NT2/D1 (cell line): Measurements from ENCODE around the gene CYP2A13.
"Not testable (repeated sequence)": the region's sequence is repeated elsewhere in the genome, so short reads cannot be mapped to it uniquely, and the experiment has no call there.

Source experiments
- DNase-seq: peaks from one replicate; pipeline ENCODE4 v3.0.0-alpha.2; 2011; ENCODE audit warnings: low read depth, low spot score
- H3K27me3 ChIP-seq: 2 replicates; pipeline ENCODE4 v1.6.0; 2011; ENCODE audit warnings: mild to moderate bottlenecking; ENCODE audit not compliant: insufficient read length, insufficient read depth
- H3K36me3 ChIP-seq: 2 replicates; pipeline ENCODE4 v1.6.1; 2011; ENCODE audit warnings: mild to moderate bottlenecking, low read length, mixed read lengths; ENCODE audit not compliant: insufficient read depth, insufficient read length
- H3K4me1 ChIP-seq: 2 replicates; pipeline ENCODE4 v1.5.1; 2011; ENCODE audit not compliant: insufficient read depth, insufficient read length
- H3K4me3 ChIP-seq: 2 replicates; pipeline ENCODE4 v1.5.1; 2011; ENCODE audit warnings: low read depth; ENCODE audit not compliant: insufficient read length
- H3K9ac ChIP-seq: 2 replicates; pipeline ENCODE4 v1.6.0; 2011; ENCODE audit warnings: low read depth; ENCODE audit not compliant: insufficient read length
- H3K9me3 ChIP-seq: 2 replicates; pipeline ENCODE4 v1.5.1; 2011; ENCODE audit warnings: mild to moderate bottlenecking, low read length; ENCODE audit not compliant: insufficient read depth
- SUZ12 ChIP-seq: IDR thresholded peaks from 2 replicates; pipeline ENCODE4 v1.6.1; 2011; ENCODE audit not compliant: insufficient read length, insufficient read depth; ENCODE audit errors: extremely low read depth
- YY1 ChIP-seq: IDR thresholded peaks from 2 replicates; pipeline ENCODE4 v1.6.1; 2011; ENCODE audit not compliant: insufficient read length, insufficient read depth
- ZNF274 ChIP-seq: IDR thresholded peaks from 2 replicates; pipeline ENCODE4 v1.6.1; 2011; ENCODE audit warnings: mild to moderate bottlenecking, low read depth, low read length

CYP2A13 gene

DNA sequence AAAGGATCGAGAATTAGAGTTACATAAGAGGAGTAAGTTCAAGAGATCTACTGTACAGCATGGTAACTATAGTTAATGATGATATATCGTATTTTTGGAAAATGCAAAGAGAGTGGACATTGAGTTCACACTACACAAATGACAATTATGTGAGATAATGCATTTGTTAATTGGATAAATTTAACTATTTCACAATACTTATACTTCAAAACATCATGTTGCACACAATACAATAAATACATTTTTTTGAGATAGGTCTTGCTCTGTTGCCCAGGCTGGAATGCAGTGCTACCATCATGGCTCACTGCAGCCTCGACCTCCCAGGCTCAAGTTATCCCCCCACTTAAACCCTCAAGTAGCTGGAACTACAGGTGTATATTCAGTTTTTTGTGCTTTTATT lies 17.9 kb downstream of the CYP2A13 start:
- H3K9ac ChIP-seq: no peak overlapping the region
- H3K27me3 ChIP-seq: no peaks in the 10 kb centered on the region
- no peak for DNase-seq
- H3K36me3 ChIP-seq: no peaks in the 10 kb centered on the region
- no peak overlapping the region for H3K4me3 ChIP-seq
- TF ChIP-seq YY1 (no peak), ZNF274 (no peak), SUZ12 (no peak)
- no peaks in the 10 kb centered on the region for H3K4me1 ChIP-seq
- H3K9me3 ChIP-seq: no peaks in the 10 kb centered on the region

DNA sequence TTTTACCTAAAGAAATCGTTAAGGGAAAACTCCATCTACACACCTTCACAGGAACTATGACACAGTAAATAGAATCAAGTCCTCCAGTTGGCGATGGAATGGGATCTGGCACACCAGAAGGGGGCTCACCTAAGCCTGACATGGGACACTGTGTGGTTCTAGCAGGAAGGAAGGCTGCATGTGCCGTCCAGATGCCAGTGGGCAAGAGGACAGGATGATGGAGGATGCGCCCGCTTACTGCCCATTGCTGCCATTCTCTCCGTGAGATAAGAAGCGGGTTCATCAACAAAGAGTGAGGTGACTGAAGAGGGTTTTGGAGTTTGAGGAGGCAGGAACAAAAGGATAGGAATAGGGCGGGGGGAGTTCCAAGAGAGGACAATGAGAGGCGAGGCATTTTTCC lies 23.0 kb downstream of the CYP2A13 start:
- H3K9me3 ChIP-seq: peaks cover 33% of the 10 kb centered on the region; the same call in 1 of the 2 replicates
- no peak overlapping the region for H3K9ac ChIP-seq
- no peak for DNase-seq
- TF ChIP-seq YY1: no peak
- TF ChIP-seq ZNF274: no peak
- TF ChIP-seq SUZ12: no peak
- H3K4me3 ChIP-seq: no peak overlapping the region
- H3K4me1 ChIP-seq: no peaks in the 10 kb centered on the region
- no peaks in the 10 kb centered on the region for H3K36me3 ChIP-seq
- H3K27me3 ChIP-seq: no peaks in the 10 kb centered on the region

DNA sequence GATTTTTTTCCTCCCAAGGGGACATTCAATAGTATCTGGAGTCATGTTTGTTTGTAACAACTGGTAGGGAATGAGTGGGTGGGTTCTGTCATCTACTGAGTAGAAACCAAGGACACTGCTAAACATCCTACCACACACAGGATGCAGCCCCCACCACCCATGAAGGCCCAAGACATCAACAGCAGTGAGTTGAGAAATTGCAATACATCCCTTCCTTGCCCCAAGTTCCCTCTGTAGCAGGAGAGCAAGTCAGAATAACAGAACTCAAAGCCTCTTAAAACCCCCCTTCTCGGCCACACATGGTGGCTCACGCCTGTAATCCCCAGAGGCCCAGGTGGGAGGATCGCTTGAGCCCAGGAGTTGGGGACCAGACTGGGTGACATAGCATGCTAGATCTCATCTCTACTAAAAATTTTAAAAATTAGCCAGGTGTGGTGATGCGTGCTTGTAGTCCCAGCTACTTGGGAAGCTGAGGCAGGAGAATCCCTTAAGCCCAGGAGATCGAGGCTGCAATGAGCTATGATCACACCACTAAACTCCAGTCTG lies 23.6 kb downstream of the CYP2A13 start:
- Histone ChIP-seq H3K36me3 (no peaks in the 10 kb centered on the region), H3K4me1 (no peaks in the 10 kb centered on the region), H3K9ac (no peak overlapping the region), H3K4me3 (no peak overlapping the region), H3K27me3 (no peaks in the 10 kb centered on the region), H3K9me3 (peaks cover 34% of the 10 kb centered on the region; the same call in 1 of the 2 replicates)
- TF ChIP-seq SUZ12: no peak
- TF ChIP-seq ZNF274: no peak
- TF ChIP-seq YY1: no peak
- no peak for DNase-seq

DNA sequence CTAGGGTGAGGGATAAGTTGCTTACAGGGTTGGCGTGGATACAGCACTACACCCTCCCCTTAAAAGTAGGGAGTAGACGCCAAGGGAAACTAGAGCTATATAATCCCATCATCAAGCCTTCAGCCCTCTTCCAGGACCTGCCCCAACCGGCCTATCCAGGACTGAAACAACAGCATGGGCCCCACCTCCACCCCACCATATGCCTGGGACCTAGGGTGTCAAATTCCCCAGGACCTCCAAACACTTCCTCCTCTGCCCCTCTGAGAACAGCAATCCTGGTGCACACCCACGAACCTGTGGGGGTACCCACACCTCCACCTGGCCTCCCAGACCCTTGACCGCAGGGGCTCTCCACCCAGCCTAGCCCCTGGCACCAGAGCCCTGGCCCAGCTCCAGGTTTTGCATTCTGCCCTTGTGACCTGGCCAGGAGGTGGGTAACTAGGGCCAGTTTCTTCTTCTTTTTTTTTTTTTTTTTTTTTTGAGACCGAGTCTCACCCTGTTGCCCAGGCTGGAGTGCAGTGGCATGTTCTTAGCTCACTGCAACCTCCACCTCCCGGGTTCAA lies 24.6 kb downstream of the CYP2A13 start:
- H3K4me3 ChIP-seq: no peak overlapping the region
- H3K4me1 ChIP-seq: no peaks in the 10 kb centered on the region
- no peak for TF ChIP-seq ZNF274
- H3K9me3 ChIP-seq: peaks cover 34% of the 10 kb centered on the region; the same call in 1 of the 2 replicates
- H3K27me3 ChIP-seq: no peaks in the 10 kb centered on the region
- no peak for DNase-seq
- no peaks in the 10 kb centered on the region for H3K36me3 ChIP-seq
- H3K9ac ChIP-seq: no peak overlapping the region

DNA sequence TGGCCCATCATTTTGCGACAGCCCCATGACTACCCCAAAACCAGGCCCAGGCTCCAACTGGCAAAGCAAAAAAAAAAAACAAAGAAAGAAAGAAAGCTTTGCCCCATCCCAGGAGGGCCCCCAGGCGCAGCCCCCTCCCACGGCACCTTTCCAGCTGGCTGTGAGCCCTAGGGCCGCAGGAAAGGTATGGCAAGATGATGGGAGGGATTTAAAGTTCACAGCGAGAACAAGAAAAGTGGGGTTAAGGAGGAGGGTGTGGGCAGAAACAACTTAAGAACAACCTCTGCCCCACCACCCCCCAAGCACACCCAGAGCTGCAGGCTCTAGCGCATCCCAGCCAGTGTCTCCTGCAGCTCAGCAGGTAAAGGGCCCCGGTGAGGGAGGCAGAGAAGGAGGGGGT lies 25.9 kb downstream of the CYP2A13 start, which contains the start of gene CYP2F1:
Gene CYP2F1 (plus strand): TSS at position 301 of the 400 bp plus-strand sequence. CDS start 1,757 bp downstream, outside the sequence.
- Histone ChIP-seq H3K36me3 (no peaks in the 10 kb centered on the region), H3K9ac (no peak within 1 kb of the TSS), H3K9me3 (peaks cover 34% of the 10 kb centered on the region; the same call in 1 of the 2 replicates), H3K4me1 (no peaks in the 10 kb centered on the region), H3K4me3 (no peak within 1 kb of the TSS), H3K27me3 (no peaks in the 10 kb centered on the region)
- TF ChIP-seq SUZ12 (no peak), YY1 (no peak), ZNF274 (no peak)
- DNase-seq: no peak

DNA sequence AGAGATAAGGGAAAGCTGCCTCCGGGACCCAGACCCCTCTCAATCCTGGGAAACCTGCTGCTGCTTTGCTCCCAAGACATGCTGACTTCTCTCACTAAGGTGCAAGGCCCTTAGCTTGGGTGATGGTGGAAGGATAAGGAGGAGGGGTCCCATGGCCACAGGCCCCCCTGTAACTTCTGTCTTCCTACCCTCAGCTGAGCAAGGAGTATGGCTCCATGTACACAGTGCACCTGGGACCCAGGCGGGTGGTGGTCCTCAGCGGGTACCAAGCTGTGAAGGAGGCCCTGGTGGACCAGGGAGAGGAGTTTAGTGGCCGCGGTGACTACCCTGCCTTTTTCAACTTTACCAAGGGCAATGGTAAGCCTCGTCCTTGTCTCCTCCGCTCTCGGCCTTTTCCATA lies 28.0 kb downstream of the CYP2A13 start:
- H3K9ac ChIP-seq: no peak overlapping the region
- H3K4me3 ChIP-seq: no peak overlapping the region
- peaks cover 34% of the 10 kb centered on the region; the same call in 1 of the 2 replicates for H3K9me3 ChIP-seq
- no peak for TF ChIP-seq ZNF274
- TF ChIP-seq YY1: no peak
- no peak for TF ChIP-seq SUZ12
- no peak for DNase-seq
- no peaks in the 10 kb centered on the region for H3K27me3 ChIP-seq
- H3K4me1 ChIP-seq: no peaks in the 10 kb centered on the region
- no peaks in the 10 kb centered on the region for H3K36me3 ChIP-seq

DNA sequence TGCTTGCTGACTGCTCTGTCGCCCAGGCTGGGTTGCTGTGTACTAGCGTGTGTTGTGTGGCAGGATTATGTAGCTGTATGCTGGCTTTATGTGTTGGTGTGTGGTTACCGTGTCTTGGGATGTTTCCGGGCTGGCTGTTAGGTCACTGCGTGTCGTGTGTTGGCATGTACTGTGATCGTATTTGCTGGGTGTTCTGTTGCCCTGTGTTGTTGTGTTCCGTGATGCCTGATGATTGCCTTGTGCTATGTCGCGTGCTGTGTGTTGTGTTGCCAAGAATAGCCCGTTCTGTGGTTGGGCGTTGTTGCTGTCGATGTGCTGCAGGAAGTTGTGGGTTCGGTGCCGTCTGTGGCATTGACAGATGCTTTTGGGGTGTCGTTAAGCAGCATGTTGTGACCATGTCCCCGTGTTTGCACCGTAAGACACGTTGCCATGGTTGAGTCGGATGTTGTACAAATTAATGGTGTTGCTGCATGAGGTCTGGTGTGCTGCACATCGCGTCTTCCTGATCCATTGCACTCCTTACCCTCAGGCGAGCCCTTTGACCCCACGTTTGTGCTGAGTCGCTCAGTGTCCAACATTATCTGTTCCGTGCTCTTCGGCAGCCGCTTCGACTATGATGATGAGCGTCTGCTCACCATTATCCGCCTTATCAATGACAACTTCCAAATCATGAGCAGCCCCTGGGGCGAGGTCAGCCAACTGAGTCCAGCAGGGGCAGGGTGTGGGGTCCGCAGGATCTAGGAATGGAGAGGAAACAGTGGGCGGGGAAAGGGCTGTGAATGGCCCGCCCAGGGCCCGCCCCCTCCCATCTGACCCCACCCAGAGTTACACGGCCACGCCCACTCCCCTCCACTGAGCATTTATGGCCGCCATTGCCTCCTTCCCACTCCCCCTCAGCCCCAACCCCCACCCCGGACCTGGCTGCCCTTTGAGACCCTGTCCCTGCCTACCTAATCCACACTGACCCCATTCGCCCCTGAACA lies 33.0 kb downstream of the CYP2A13 start:
- H3K9ac ChIP-seq, H3K4me3 ChIP-seq, DNase-seq, H3K4me1 ChIP-seq, H3K36me3 ChIP-seq, H3K9me3 ChIP-seq, H3K27me3 ChIP-seq: not testable (repeated sequence)

DNA sequence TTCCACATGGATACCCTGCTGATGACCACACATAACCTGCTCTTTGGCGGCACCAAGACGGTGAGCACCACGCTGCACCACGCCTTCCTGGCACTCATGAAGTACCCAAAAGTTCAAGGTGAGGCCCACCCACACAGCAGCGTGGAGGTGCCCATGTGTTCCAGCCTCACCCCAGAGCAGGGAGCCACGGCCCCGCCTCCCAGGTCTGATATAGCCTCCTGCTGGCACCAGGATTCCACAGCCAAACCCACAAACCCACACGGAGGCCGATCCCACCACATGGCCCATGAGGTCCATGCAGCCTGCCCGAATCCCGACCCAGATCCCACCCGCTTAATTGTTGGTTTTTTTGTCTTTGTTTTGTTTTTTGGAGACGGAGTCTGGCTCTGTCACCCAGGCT lies 34.6 kb downstream of the CYP2A13 start:
- not testable (repeated sequence) for H3K9ac ChIP-seq, DNase-seq

More for the DNA sequence above, 34.6 kb downstream of the CYP2A13 start:
- not testable (repeated sequence) for H3K36me3 ChIP-seq, H3K4me1 ChIP-seq, H3K27me3 ChIP-seq, H3K4me3 ChIP-seq, H3K9me3 ChIP-seq
